ENCODE measurements around the gene PDE8B.
A peak's percentile ranks its signal among the peaks of the same experiment; 100 is the strongest.

Gene PDE8B

GRCh38 chr5:77390221-77390620 is 179.7 kb downstream of the PDE8B start:
- Histone ChIP-seq H3K4me3 (ENCODE audit: low read length in 2 of 2) (peak overlapping the region in 1 of 2 donors; percentile 8), H3K27me3 (ENCODE audit: control insufficient read depth in 1 of 2, insufficient read depth in 2 of 2, low read length in 2 of 2) (no peaks in the 10 kb centered on the region), H3K9me3 (ENCODE audit: control insufficient read depth in 2 of 2, low read length in 2 of 2) (no peaks in the 10 kb centered on the region), H3K27ac (ENCODE audit: low read length) (peak overlapping the region; percentile 6), H3K9ac (ENCODE audit: low read length in 2 of 2) (no peak overlapping the region), H3K4me1 (ENCODE audit: control insufficient read depth, insufficient read depth, low read length) (peaks cover 18% of the 10 kb centered on the region), H3K36me3 (ENCODE audit: control insufficient read depth in 2 of 2, insufficient read depth in 2 of 2, low read length in 2 of 2) (no peaks in the 10 kb centered on the region)

GRCh38 chr5:77390795-77391194 is 180.3 kb downstream of the PDE8B start:
- no peaks in the 10 kb centered on the region for H3K27me3 ChIP-seq (ENCODE audit: control insufficient read depth in 1 of 2, insufficient read depth in 2 of 2, low read length in 2 of 2)
- H3K4me1 ChIP-seq (ENCODE audit: control insufficient read depth, insufficient read depth, low read length): peaks cover 18% of the 10 kb centered on the region
- H3K27ac ChIP-seq (ENCODE audit: low read length): no peak overlapping the region
- no peaks in the 10 kb centered on the region for H3K9me3 ChIP-seq (ENCODE audit: control insufficient read depth in 2 of 2, low read length in 2 of 2)
- H3K4me3 ChIP-seq (ENCODE audit: low read length in 2 of 2): peak overlapping the region in 1 of 2 donors; percentile 8
- H3K9ac ChIP-seq (ENCODE audit: low read length in 2 of 2): no peak overlapping the region
- H3K36me3 ChIP-seq (ENCODE audit: control insufficient read depth in 2 of 2, insufficient read depth in 2 of 2, low read length in 2 of 2): no peaks in the 10 kb centered on the region

GRCh38 chr5:77391240-77391765 is 180.8 kb downstream of the PDE8B start:
- H3K27me3 ChIP-seq (ENCODE audit: control insufficient read depth in 1 of 2, insufficient read depth in 2 of 2, low read length in 2 of 2): no peaks in the 10 kb centered on the region
- H3K36me3 ChIP-seq (ENCODE audit: control insufficient read depth in 2 of 2, insufficient read depth in 2 of 2, low read length in 2 of 2): no peaks in the 10 kb centered on the region
- H3K27ac ChIP-seq (ENCODE audit: low read length): no peak overlapping the region
- H3K9ac ChIP-seq (ENCODE audit: low read length in 2 of 2): no peak overlapping the region
- peaks cover 18% of the 10 kb centered on the region for H3K4me1 ChIP-seq (ENCODE audit: control insufficient read depth, insufficient read depth, low read length)
- H3K4me3 ChIP-seq (ENCODE audit: low read length in 2 of 2): no peak overlapping the region
- H3K9me3 ChIP-seq (ENCODE audit: control insufficient read depth in 2 of 2, low read length in 2 of 2): no peaks in the 10 kb centered on the region

DNA sequence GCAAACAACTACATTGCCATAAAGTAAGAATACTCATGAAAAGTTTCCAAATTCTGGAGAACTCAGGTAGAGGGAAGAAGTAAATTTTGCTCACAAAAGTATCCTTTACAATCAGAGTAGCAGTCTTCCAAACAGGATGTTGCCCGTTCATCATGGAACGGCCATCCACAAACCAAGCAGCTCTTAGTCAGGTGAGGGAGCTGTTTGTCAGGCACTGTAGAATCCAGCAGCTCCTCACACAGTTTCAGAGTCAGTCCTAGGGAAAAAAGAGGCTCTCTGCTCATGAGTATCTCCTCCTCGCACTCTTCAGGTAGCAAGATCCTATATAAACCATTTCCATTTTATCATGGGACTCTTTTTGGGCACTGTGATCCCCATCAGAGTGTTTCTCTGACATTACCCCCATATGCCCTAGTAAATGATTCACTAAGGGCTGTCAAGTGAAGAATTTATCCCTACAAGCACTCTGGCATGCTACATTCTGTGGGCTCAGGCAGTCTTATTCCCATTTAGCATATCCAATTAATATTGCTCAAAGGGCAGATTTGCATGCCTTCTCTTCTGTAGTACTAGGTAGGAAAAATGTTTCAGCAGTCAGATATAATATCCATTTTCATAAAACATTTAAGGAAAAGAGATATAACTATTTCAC is 183.7 kb downstream of the PDE8B start:
- Histone ChIP-seq H3K36me3 (ENCODE audit: control insufficient read depth in 2 of 2, insufficient read depth in 2 of 2, low read length in 2 of 2) (no peaks in the 10 kb centered on the region), H3K9me3 (ENCODE audit: control insufficient read depth in 2 of 2, low read length in 2 of 2) (no peaks in the 10 kb centered on the region), H3K4me3 (ENCODE audit: low read length in 2 of 2) (no peak overlapping the region), H3K27me3 (ENCODE audit: control insufficient read depth in 1 of 2, insufficient read depth in 2 of 2, low read length in 2 of 2) (no peaks in the 10 kb centered on the region), H3K9ac (ENCODE audit: low read length in 2 of 2) (no peak overlapping the region), H3K27ac (ENCODE audit: low read length) (no peak overlapping the region), H3K4me1 (ENCODE audit: control insufficient read depth, insufficient read depth, low read length) (peaks cover 17% of the 10 kb centered on the region)

DNA sequence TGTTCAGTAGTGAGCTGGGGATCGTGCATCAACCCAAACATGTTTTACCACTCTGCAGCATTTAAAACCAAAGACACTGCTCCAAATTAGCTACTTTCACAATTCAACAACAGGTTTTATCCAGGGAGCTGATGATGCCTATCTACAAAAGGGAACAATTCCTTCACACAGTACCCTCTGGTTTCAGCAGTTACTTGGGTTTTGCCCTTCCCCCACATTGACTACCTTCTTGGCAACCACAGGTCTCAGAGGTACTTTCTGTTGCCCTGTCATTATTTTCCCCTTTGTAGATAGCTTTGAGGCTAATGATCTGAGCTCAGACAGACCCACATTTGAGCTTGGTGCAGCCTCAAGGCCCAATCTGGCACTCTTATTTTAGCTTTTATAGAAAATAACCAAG is 185.5 kb downstream of the PDE8B start:
- Histone ChIP-seq H3K4me1 (ENCODE audit: control insufficient read depth, insufficient read depth, low read length) (no peaks in the 10 kb centered on the region), H3K36me3 (ENCODE audit: control insufficient read depth in 2 of 2, insufficient read depth in 2 of 2, low read length in 2 of 2) (no peaks in the 10 kb centered on the region), H3K27me3 (ENCODE audit: control insufficient read depth in 1 of 2, insufficient read depth in 2 of 2, low read length in 2 of 2) (no peaks in the 10 kb centered on the region), H3K9me3 (ENCODE audit: control insufficient read depth in 2 of 2, low read length in 2 of 2) (no peaks in the 10 kb centered on the region), H3K4me3 (ENCODE audit: low read length in 2 of 2) (no peak overlapping the region), H3K9ac (ENCODE audit: low read length in 2 of 2) (no peak overlapping the region), H3K27ac (ENCODE audit: low read length) (no peak overlapping the region)

GRCh38 chr5:77397686-77398292 is 187.3 kb downstream of the PDE8B start:
- H3K27ac ChIP-seq (ENCODE audit: low read length): no peak overlapping the region
- H3K36me3 ChIP-seq (ENCODE audit: control insufficient read depth in 2 of 2, insufficient read depth in 2 of 2, low read length in 2 of 2): no peaks in the 10 kb centered on the region
- no peaks in the 10 kb centered on the region for H3K27me3 ChIP-seq (ENCODE audit: control insufficient read depth in 1 of 2, insufficient read depth in 2 of 2, low read length in 2 of 2)
- no peak overlapping the region for H3K4me3 ChIP-seq (ENCODE audit: low read length in 2 of 2)
- no peaks in the 10 kb centered on the region for H3K9me3 ChIP-seq (ENCODE audit: control insufficient read depth in 2 of 2, low read length in 2 of 2)
- no peak overlapping the region for H3K9ac ChIP-seq (ENCODE audit: low read length in 2 of 2)
- H3K4me1 ChIP-seq (ENCODE audit: control insufficient read depth, insufficient read depth, low read length): no peaks in the 10 kb centered on the region

- H3K27me3 ChIP-seq (ENCODE audit: control insufficient read depth in 1 of 2, insufficient read depth in 2 of 2, low read length in 2 of 2): no peaks in the 10 kb centered on the region
- H3K36me3 ChIP-seq (ENCODE audit: control insufficient read depth in 2 of 2, insufficient read depth in 2 of 2, low read length in 2 of 2): no peaks in the 10 kb centered on the region
- H3K9ac ChIP-seq (ENCODE audit: low read length in 2 of 2): no peak overlapping the region
- no peaks in the 10 kb centered on the region for H3K9me3 ChIP-seq (ENCODE audit: control insufficient read depth in 2 of 2, low read length in 2 of 2)
- H3K4me1 ChIP-seq (ENCODE audit: control insufficient read depth, insufficient read depth, low read length): no peaks in the 10 kb centered on the region
- H3K27ac ChIP-seq (ENCODE audit: low read length): no peak overlapping the region
- H3K4me3 ChIP-seq (ENCODE audit: low read length in 2 of 2): no peak overlapping the region
These were observed 188.0 kb downstream of the PDE8B start for GRCh38 chr5:77398458-77398857.

- H3K4me3 ChIP-seq (ENCODE audit: low read length in 2 of 2): no peak overlapping the region
These were observed 188.4 kb downstream of the PDE8B start for GRCh38 chr5:77398896-77399295.

GRCh38 chr5:77400645-77401044 is 190.2 kb downstream of the PDE8B start:
- Histone ChIP-seq H3K4me1 (ENCODE audit: control insufficient read depth, insufficient read depth, low read length) (no peaks in the 10 kb centered on the region), H3K4me3 (ENCODE audit: low read length in 2 of 2) (no peak overlapping the region), H3K9me3 (ENCODE audit: control insufficient read depth in 2 of 2, low read length in 2 of 2) (no peaks in the 10 kb centered on the region), H3K36me3 (ENCODE audit: control insufficient read depth in 2 of 2, insufficient read depth in 2 of 2, low read length in 2 of 2) (no peaks in the 10 kb centered on the region), H3K27me3 (ENCODE audit: control insufficient read depth in 1 of 2, insufficient read depth in 2 of 2, low read length in 2 of 2) (no peaks in the 10 kb centered on the region), H3K27ac (ENCODE audit: low read length) (no peak overlapping the region), H3K9ac (ENCODE audit: low read length in 2 of 2) (no peak overlapping the region)

More at GRCh38 chr5:77398896-77399295, 188.4 kb downstream of the PDE8B start:
- Histone ChIP-seq H3K9me3 (ENCODE audit: control insufficient read depth in 2 of 2, low read length in 2 of 2) (no peaks in the 10 kb centered on the region), H3K27me3 (ENCODE audit: control insufficient read depth in 1 of 2, insufficient read depth in 2 of 2, low read length in 2 of 2) (no peaks in the 10 kb centered on the region), H3K9ac (ENCODE audit: low read length in 2 of 2) (no peak overlapping the region), H3K36me3 (ENCODE audit: control insufficient read depth in 2 of 2, insufficient read depth in 2 of 2, low read length in 2 of 2) (no peaks in the 10 kb centered on the region), H3K27ac (ENCODE audit: low read length) (no peak overlapping the region), H3K4me1 (ENCODE audit: control insufficient read depth, insufficient read depth, low read length) (no peaks in the 10 kb centered on the region)

GRCh38 chr5:77402796-77403195 is 192.3 kb downstream of the PDE8B start:
- H3K9me3 ChIP-seq (ENCODE audit: control insufficient read depth in 2 of 2, low read length in 2 of 2): no peaks in the 10 kb centered on the region
- H3K4me3 ChIP-seq (ENCODE audit: low read length in 2 of 2): no peak overlapping the region
- no peak overlapping the region for H3K27ac ChIP-seq (ENCODE audit: low read length)
- H3K36me3 ChIP-seq (ENCODE audit: control insufficient read depth in 2 of 2, insufficient read depth in 2 of 2, low read length in 2 of 2): no peaks in the 10 kb centered on the region
- no peak overlapping the region for H3K9ac ChIP-seq (ENCODE audit: low read length in 2 of 2)
- no peaks in the 10 kb centered on the region for H3K4me1 ChIP-seq (ENCODE audit: control insufficient read depth, insufficient read depth, low read length)
- H3K27me3 ChIP-seq (ENCODE audit: control insufficient read depth in 1 of 2, insufficient read depth in 2 of 2, low read length in 2 of 2): no peaks in the 10 kb centered on the region

GRCh38 chr5:77407152-77407551 is 196.7 kb downstream of the PDE8B start:
- Histone ChIP-seq H3K9me3 (ENCODE audit: control insufficient read depth in 2 of 2, low read length in 2 of 2) (no peaks in the 10 kb centered on the region), H3K36me3 (ENCODE audit: control insufficient read depth in 2 of 2, insufficient read depth in 2 of 2, low read length in 2 of 2) (no peaks in the 10 kb centered on the region), H3K4me3 (ENCODE audit: low read length in 2 of 2) (no peak overlapping the region), H3K9ac (ENCODE audit: low read length in 2 of 2) (no peak overlapping the region), H3K4me1 (ENCODE audit: control insufficient read depth, insufficient read depth, low read length) (peaks cover 2% of the 10 kb centered on the region), H3K27ac (ENCODE audit: low read length) (no peak overlapping the region), H3K27me3 (ENCODE audit: control insufficient read depth in 1 of 2, insufficient read depth in 2 of 2, low read length in 2 of 2) (no peaks in the 10 kb centered on the region)
